Testis (tissue), 2 donors: Measurements from ENCODE around the gene EED.
"Not testable (repeated sequence)": the region's sequence is repeated elsewhere in the genome, so short reads cannot be mapped to it uniquely, and the experiment has no call there.

Experiments
- CTCF ChIP-seq, 3 experiments: fragments of 450-650 bp in 2 of 3; fragments of 200-600 bp in 1 of 3; sonication (generic) in 1 of 3; IDR thresholded peaks; one replicate each; pipeline ENCODE4 v1.5.1; 2016 to 2019; ENCODE audit warnings: antibody characterized with exemption in 3 of 3, mild to moderate bottlenecking in 2 of 3, moderate library complexity in 1 of 3
- POLR2A ChIP-seq: fragments of 450-650 bp; IDR thresholded peaks from one replicate; pipeline ENCODE4 v1.6.1; 2017; ENCODE audit warnings: antibody characterized with exemption, mild to moderate bottlenecking, moderate library complexity

DNA sequence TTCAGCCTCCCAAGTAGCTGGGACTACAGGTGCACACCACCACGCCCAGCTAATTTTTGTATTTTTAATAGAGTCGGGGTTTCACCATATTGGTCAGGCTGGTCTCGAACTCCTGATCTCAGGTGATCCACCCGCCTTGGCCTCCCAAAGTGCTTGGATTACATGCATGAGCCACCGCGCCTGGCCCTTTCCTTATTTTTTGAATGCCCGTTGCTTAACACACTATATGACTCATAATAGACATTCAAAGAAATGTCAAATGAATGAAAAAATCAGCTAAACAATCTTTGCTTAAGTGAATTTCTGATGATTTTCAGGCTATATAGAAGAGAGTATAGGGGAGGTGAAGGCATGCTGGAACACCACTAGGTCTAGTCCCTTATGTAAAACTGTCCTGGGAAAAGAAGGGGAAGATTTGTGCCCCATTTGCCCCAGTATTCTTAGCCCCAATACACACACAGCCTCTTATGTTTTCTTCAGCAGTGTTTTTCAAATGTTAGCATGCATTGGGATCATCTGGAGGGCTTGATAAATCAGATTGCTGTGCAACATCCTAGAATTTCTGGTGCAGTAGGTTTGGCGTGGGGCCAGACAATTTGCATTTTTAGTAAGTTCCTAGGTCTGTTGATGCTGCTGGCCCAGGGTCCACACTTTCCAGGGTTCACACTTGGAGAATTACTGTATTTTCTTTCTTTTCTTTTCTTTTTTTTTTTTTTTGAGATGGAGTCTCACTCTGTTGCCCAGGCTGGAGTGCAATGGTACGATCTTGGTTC lies 45.1 kb downstream of the EED start:
- not testable (repeated sequence) for TF ChIP-seq CTCF (IDR thresholded peaks at IDR 0.05); POLR2A
